H9 (cell line): Measurements from ENCODE around the gene CREB3L2. TPM values are rescaled to one million over a fixed set of nuclear protein-coding genes. Genes with fewer than 3 reads are reported as not detected.
"Not testable (repeated sequence)": the region's sequence is repeated elsewhere in the genome, so short reads cannot be mapped to it uniquely, and the experiment has no call there.

Experiments
- DNase-seq: peaks from one replicate; pipeline ENCODE4 v3.0.0-alpha.2; 2017
- H2AFZ ChIP-seq: one replicate; pipeline ENCODE4 v1.6.1; 2013; ENCODE audit warnings: mild to moderate bottlenecking, low read length, control low read depth, moderate library complexity
- H2AK5ac ChIP-seq: 2 replicates; pipeline ENCODE4 v1.6.1; 2013; ENCODE audit warnings: low read length, control low read depth, mixed read lengths; ENCODE audit not compliant: insufficient read length
- H2BK120ac ChIP-seq: one replicate; pipeline ENCODE4 v1.6.1; 2013; ENCODE audit warnings: low read depth, mild to moderate bottlenecking, low read length, control low read depth, inconsistent platforms; ENCODE audit not compliant: poor library complexity, severe bottlenecking
- H2BK12ac ChIP-seq: 2 replicates; pipeline ENCODE4 v1.6.1; 2013; ENCODE audit warnings: low read length, control low read depth, mixed read lengths, low read depth; ENCODE audit not compliant: insufficient read length
- H2BK15ac ChIP-seq: 2 replicates; pipeline ENCODE4 v1.6.1; 2013; ENCODE audit warnings: low read depth, low read length, control low read depth
- H2BK20ac ChIP-seq: one replicate; pipeline ENCODE4 v1.6.1; 2013; ENCODE audit warnings: low read depth, mild to moderate bottlenecking, low read length, control low read depth, inconsistent platforms; ENCODE audit not compliant: poor library complexity, severe bottlenecking
- H2BK5ac ChIP-seq: 2 replicates; pipeline ENCODE4 v1.6.1; 2013; ENCODE audit warnings: low read length, control low read depth, mixed read lengths; ENCODE audit not compliant: insufficient read length
- H3K14ac ChIP-seq: 2 replicates; pipeline ENCODE4 v1.6.1; 2013; ENCODE audit warnings: low read length, control low read depth; ENCODE audit not compliant: insufficient read depth
- H3K18ac ChIP-seq: 2 replicates; pipeline ENCODE4 v1.6.1; 2013; ENCODE audit warnings: low read depth, mild to moderate bottlenecking, mixed read lengths, low read length, control low read depth; ENCODE audit not compliant: insufficient read length
- H3K23ac ChIP-seq: 2 replicates; pipeline ENCODE4 v1.6.1; 2013; ENCODE audit warnings: low read length, control low read depth, mixed read lengths, low read depth; ENCODE audit not compliant: insufficient read length
- H3K23me2 ChIP-seq: 2 replicates; pipeline ENCODE4 v1.6.1; 2013; ENCODE audit warnings: low read depth, mild to moderate bottlenecking, mixed read lengths, low read length, control low read depth; ENCODE audit not compliant: insufficient read length, poor library complexity, severe bottlenecking
- H3K27ac ChIP-seq: 2 replicates; pipeline ENCODE4 v1.5.1; 2013; ENCODE audit warnings: low read length, control low read depth, mixed read lengths, low read depth; ENCODE audit not compliant: insufficient read length
- H3K27me3 ChIP-seq: 2 replicates; pipeline ENCODE4 v1.6.1; 2013; ENCODE audit warnings: low read length, control low read depth, inconsistent platforms; ENCODE audit not compliant: insufficient read depth
- H3K4ac ChIP-seq: 2 replicates; pipeline ENCODE4 v1.6.1; 2013; ENCODE audit warnings: low read depth, mild to moderate bottlenecking, control low read depth, inconsistent platforms, low read length, moderate library complexity
- H3K4me1 ChIP-seq: 2 replicates; pipeline ENCODE4 v1.6.1; 2013; ENCODE audit warnings: low read length, control low read depth, inconsistent platforms; ENCODE audit not compliant: insufficient read depth
- H3K4me2 ChIP-seq: 2 replicates; pipeline ENCODE4 v1.6.1; 2013; ENCODE audit warnings: low read length, control low read depth, mixed read lengths; ENCODE audit not compliant: insufficient read length, insufficient read depth
- H3K56ac ChIP-seq: 2 replicates; pipeline ENCODE4 v1.6.1; 2013; ENCODE audit warnings: low read depth, mild to moderate bottlenecking, mixed read lengths, low read length, control low read depth; ENCODE audit not compliant: insufficient read length
- H3K79me1 ChIP-seq: 2 replicates; pipeline ENCODE4 v1.6.1; 2013; ENCODE audit warnings: low read depth, mild to moderate bottlenecking, moderate library complexity, low read length, control low read depth, inconsistent platforms; ENCODE audit not compliant: insufficient read depth, poor library complexity, severe bottlenecking
- H3K79me2 ChIP-seq: 2 replicates; pipeline ENCODE4 v1.6.1; 2013; ENCODE audit warnings: low read length, control low read depth, inconsistent platforms; ENCODE audit not compliant: insufficient read depth
- H3K9ac ChIP-seq: 2 replicates; pipeline ENCODE4 v1.6.1; 2013; ENCODE audit warnings: low read length, control low read depth, mixed read lengths; ENCODE audit not compliant: insufficient read length; ENCODE audit errors: extremely low read depth
- H3K9me3 ChIP-seq: one replicate; pipeline ENCODE4 v1.6.1; 2013; ENCODE audit warnings: low read depth, low read length, inconsistent platforms; ENCODE audit not compliant: control insufficient read depth
- H3T11ph ChIP-seq: one replicate; pipeline ENCODE4 v1.6.1; 2013; ENCODE audit warnings: mild to moderate bottlenecking, low read length, control low read depth, inconsistent platforms
- H4K20me1 ChIP-seq: one replicate; pipeline ENCODE4 v1.6.1; 2013; ENCODE audit not compliant: control insufficient read depth, insufficient read length, insufficient read depth
- H4K5ac ChIP-seq: 2 replicates; pipeline ENCODE4 v1.6.1; 2013; ENCODE audit warnings: low read depth, mild to moderate bottlenecking, mixed read lengths, low read length, control low read depth; ENCODE audit not compliant: insufficient read length
- H4K8ac ChIP-seq: replicated peaks from 2 replicates; pipeline ENCODE4 v1.6.1; 2013; ENCODE audit warnings: low read length, control low read depth, mixed read lengths, low read depth; ENCODE audit not compliant: insufficient read length
- H4K91ac ChIP-seq: 2 replicates; pipeline ENCODE4 v1.6.1; 2013; ENCODE audit warnings: low read depth, mild to moderate bottlenecking, moderate library complexity, mixed read lengths, low read length, control low read depth; ENCODE audit not compliant: insufficient read length
- H3K27ac Mint-ChIP-seq, 3 experiments: 2 replicates in 2 of 3; 3 replicates in 1 of 3; pipeline ENCODE4 v1.8.0; 2020 to 2021; ENCODE audit warnings: mixed read lengths in 3 of 3, mild to moderate bottlenecking in 1 of 3, moderate library complexity in 1 of 3
- H3K27me3 Mint-ChIP-seq: 2 replicates; pipeline ENCODE4 v1.8.0; 2021; ENCODE audit warnings: low read depth, mild to moderate bottlenecking, moderate library complexity, mixed read lengths
- H3K36me3 Mint-ChIP-seq, 3 experiments: 2 replicates in 2 of 3; 3 replicates in 1 of 3; pipeline ENCODE4 v1.8.0; 2020 to 2021; ENCODE audit warnings: low read depth in 3 of 3, mixed read lengths in 3 of 3; ENCODE audit not compliant: insufficient read depth in 1 of 3
- H3K4me1 Mint-ChIP-seq, 2 experiments: 2 replicates each; pipeline ENCODE4 v1.8.0; 2020; ENCODE audit warnings: mixed read lengths in 2 of 2
- H3K4me3 Mint-ChIP-seq, 2 experiments: 2 replicates in 1 of 2; 3 replicates in 1 of 2; pipeline ENCODE4 v1.8.0; 2020 to 2021; ENCODE audit warnings: mild to moderate bottlenecking in 2 of 2, mixed read lengths in 2 of 2, moderate library complexity in 1 of 2
- H3K9me3 Mint-ChIP-seq, 2 experiments: 2 replicates in 1 of 2; 3 replicates in 1 of 2; pipeline ENCODE4 v1.8.0; 2020; ENCODE audit warnings: mild to moderate bottlenecking in 2 of 2, mixed read lengths in 2 of 2, moderate library complexity in 1 of 2
- WGBS: extraction: QIAGEN DNeasy Blood & Tissue Kit; methylation state at CpG from one replicate; pipeline ENCODE4 v1.1.7; 2013; ENCODE audit warnings: missing lambda C conversion rate, low lambda C conversion rate, mixed read lengths; ENCODE audit not compliant: insufficient read length; ENCODE audit errors: extremely low coverage; 5-methylcytosine and 5-hydroxymethylcytosine counted together
- total RNA-seq: library from RNA; stranded (reverse); gene quantifications from 2 replicates; pipeline ENCODE4 v1.2.1, GENCODE V29; 2021
- TF ChIP-seq, protein P1 (sequence below): fragments of 200-600 bp; sonication (generic); conservative IDR thresholded peaks from 3 replicates; pipeline ENCODE4 v1.8.0; 2021; ENCODE audit warnings: antibody characterized with exemption, mild to moderate bottlenecking

CREB3L2 gene
- total RNA-seq, 1 experiment from 2014 or later, result 60.7 TPM

DNA sequence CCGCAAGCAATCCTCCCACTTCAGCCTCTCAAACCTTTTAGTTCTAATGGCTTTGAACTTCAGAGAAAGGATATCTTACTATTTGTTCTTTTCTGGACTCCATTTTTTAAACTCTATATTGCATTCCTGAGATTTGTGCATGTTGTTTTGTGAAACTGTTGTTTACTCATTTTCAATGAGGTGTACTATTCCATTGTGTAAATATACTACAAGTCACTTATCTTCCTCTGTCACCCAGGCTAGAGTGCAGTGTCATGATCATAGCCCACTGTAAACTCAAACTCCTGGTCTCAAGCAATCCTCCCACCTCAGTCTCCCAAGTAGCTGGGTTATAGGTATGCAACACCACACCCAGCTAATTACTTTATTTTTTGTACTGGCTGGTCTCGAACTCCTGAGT lies 43.0 kb upstream of the CREB3L2 start:
- Histone ChIP-seq H2BK5ac (no peak overlapping the region), H3K4ac (no peak overlapping the region), H2BK120ac (no peak overlapping the region), H2BK15ac (no peak overlapping the region), H3K56ac (no peak overlapping the region), H4K91ac (no peak overlapping the region), H3T11ph (no peak overlapping the region), H3K9me3 (no peaks in the 10 kb centered on the region), H3K27ac (no peak overlapping the region), H2AK5ac (no peak overlapping the region), H4K20me1 (no peaks in the 10 kb centered on the region), H3K14ac (no peak overlapping the region), H4K8ac (no peak overlapping the region), H3K4me2 (no peak overlapping the region), H3K79me1 (no peaks in the 10 kb centered on the region), H3K9ac (no peak overlapping the region), H3K23me2 (no peaks in the 10 kb centered on the region), H3K18ac (no peak overlapping the region), H3K23ac (no peak overlapping the region), H4K5ac (no peak overlapping the region), H2AFZ (no peak overlapping the region), H3K4me1 (no peaks in the 10 kb centered on the region), H2BK20ac (no peak overlapping the region), H3K79me2 (no peaks in the 10 kb centered on the region), H3K27me3 (no peaks in the 10 kb centered on the region), H2BK12ac (no peak overlapping the region)
- peaks cover 14 to 19% of the 10 kb centered on the region in 2 experiments for H3K9me3 Mint-ChIP-seq
- peaks cover 12 to 15% (median 14%) of the 10 kb centered on the region in 3 experiments; a peak in 6 of 7 replicates for H3K36me3 Mint-ChIP-seq
- DNase-seq, result no peak
- TF ChIP-seq, protein P1, sequence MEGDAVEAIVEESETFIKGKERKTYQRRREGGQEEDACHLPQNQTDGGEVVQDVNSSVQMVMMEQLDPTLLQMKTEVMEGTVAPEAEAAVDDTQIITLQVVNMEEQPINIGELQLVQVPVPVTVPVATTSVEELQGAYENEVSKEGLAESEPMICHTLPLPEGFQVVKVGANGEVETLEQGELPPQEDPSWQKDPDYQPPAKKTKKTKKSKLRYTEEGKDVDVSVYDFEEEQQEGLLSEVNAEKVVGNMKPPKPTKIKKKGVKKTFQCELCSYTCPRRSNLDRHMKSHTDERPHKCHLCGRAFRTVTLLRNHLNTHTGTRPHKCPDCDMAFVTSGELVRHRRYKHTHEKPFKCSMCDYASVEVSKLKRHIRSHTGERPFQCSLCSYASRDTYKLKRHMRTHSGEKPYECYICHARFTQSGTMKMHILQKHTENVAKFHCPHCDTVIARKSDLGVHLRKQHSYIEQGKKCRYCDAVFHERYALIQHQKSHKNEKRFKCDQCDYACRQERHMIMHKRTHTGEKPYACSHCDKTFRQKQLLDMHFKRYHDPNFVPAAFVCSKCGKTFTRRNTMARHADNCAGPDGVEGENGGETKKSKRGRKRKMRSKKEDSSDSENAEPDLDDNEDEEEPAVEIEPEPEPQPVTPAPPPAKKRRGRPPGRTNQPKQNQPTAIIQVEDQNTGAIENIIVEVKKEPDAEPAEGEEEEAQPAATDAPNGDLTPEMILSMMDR, result no peak
- WGBS, result no CpG with 5 or more reads among the region's 2 CpGs
- H3K27me3 Mint-ChIP-seq, result no peaks in the 10 kb centered on the region
- H3K27ac Mint-ChIP-seq, result no peak overlapping the region
- H3K4me3 Mint-ChIP-seq, result no peak overlapping the region
- peaks cover 0 to 7% of the 10 kb centered on the region in 2 experiments; a peak in 1 of 4 replicates for H3K4me1 Mint-ChIP-seq

- H3K9me3 Mint-ChIP-seq, result peaks cover 52 to 55% of the 10 kb centered on the region in 2 experiments
- H3K14ac ChIP-seq, result not testable (repeated sequence)
- peaks cover 27 to 50% (median 39%) of the 10 kb centered on the region in 3 experiments for H3K36me3 Mint-ChIP-seq
Measured at GRCh38 chr7:138040063-138040462, 38.2 kb upstream of the CREB3L2 start.

More at GRCh38 chr7:138040063-138040462, 38.2 kb upstream of the CREB3L2 start:
- not testable (repeated sequence) for H3K27ac Mint-ChIP-seq, H3K4me1 ChIP-seq, H2BK20ac ChIP-seq, H3K79me1 ChIP-seq, H3K4me1 Mint-ChIP-seq, H3K79me2 ChIP-seq, H3K4me2 ChIP-seq, H4K91ac ChIP-seq, H3K27ac ChIP-seq, H2BK15ac ChIP-seq, H3K23ac ChIP-seq, H2AK5ac ChIP-seq, H3K27me3 ChIP-seq, H2BK120ac ChIP-seq, H3K9me3 ChIP-seq, H3K56ac ChIP-seq, H3K23me2 ChIP-seq, H3K4ac ChIP-seq, H4K20me1 ChIP-seq, H3T11ph ChIP-seq, H2BK12ac ChIP-seq, H3K27me3 Mint-ChIP-seq, H4K5ac ChIP-seq, H2BK5ac ChIP-seq, H3K9ac ChIP-seq, H2AFZ ChIP-seq, H3K18ac ChIP-seq, H3K4me3 Mint-ChIP-seq, DNase-seq, H4K8ac ChIP-seq
- WGBS, result no CpG with 5 or more reads among the region's 1 CpG
